ENCODE data around the gene IFI30.

Gene IFI30

DNA sequence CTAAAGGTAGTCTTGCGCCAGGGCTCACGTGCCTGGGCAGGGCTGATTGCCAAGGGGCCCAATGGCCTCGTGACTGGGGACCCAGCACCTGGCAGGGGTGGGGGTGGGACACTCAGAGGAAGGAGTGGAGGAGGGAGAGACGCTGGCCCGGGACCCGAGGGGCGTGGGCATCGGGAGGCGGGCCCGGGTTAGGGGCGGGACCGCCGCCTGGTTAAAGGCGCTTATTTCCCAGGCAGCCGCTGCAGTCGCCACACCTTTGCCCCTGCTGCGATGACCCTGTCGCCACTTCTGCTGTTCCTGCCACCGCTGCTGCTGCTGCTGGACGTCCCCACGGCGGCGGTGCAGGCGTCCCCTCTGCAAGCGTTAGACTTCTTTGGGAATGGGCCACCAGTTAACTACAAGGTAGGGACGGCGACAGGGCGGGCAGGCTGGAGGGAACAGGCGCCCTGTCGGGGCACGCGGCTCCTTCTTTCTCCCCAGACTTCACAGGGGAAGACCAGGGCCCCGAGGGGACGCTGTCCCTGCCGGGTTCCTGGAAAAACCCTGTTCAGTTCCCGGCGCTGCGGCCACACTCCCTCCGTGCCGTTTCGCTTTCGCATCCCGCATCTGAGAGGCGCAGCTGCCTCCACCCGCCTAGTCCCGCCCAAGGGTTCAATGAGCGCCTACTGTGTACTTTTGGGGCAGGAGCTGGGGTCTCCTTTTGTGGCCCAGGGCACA is at the start of gene IFI30:
IFI30 (plus strand) TSS at position 242 of the 717 bp plus-strand sequence; CDS start at position 271, 29 bp downstream.
- peak; percentile 69 to 91 for DNase-seq

DNA sequence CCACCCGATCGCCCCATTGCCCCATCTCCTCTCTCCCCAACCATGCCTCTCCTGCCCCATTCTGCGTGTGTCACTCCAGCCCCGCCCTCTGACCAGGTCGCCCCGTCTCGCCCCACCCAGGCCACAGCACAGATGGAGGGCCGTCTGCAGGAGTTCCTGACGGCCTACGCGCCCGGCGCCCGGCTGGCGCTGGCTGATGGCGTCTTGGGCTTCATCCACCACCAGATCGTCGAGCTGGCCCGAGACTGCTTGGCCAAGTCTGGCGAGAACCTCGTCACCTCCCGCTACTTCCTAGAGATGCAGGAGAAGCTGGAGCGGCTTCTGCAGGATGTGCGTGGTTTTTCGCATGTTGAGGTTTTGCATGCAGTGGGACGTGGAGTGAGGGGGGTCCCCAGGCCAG is 49.8 kb upstream of the IFI30 start:
- DNase-seq: no peak

DNA sequence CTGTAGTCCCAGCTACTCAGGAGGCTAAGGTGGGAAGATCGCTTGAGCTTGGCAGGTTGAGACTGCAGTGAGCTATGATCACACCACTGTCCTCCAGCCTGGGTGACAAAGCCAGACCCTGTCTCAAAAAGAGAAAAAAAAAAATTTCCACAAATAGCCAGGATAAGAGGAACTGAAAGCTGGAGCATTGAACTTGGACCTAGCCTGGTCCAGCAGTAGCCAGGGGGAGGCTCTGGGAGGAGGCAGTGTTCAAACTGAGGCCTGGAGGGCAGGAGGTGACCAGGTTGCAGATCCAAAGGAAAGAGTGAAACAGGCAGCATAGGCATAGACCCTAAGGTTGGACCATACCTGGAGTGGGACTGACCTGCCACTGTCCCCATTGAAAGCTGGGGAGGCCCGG is 47.5 kb upstream of the IFI30 start:
- DNase-seq: no peak

DNA sequence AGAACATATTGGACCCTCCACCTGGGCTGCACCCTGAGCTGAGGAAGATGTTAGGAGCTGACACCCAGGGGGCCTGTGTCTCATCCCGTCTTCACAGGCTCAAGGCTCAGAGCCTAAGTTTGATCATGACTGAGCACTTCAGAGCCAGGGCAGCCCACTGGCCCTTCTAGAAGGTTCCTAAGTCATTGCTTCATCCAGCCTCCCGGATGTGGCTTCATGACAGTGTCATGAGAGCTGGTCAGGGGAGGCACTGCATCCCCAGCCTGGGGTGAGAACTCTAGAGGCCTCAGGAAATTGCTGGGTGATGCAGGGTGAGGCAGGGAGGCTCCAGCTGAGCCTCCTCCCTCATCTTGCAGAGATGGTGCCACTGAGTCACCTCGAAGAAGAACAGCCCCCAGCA is 45.6 kb upstream of the IFI30 start:
- DNase-seq: peak; percentile 35 to 60

DNA sequence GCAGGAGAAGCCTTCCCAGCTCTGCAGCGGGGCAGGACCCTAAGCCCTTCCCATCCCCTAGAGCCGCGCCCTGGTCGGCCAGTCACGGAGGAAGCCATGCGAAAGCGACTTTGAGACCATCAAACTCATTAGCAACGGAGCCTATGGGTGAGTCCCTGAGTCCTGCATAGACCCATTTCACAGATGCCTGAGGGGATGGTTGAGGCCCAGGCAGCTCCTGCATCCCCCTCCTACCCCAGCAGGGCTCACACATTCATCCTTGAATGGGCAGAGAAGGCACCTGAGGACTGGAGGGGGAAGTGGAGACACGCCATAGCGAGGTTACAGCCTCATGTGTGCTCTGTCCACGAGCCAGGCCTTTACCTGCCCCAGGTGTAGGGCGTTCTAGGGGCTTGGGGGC is 44.8 kb upstream of the IFI30 start:
- no peak for DNase-seq

DNA sequence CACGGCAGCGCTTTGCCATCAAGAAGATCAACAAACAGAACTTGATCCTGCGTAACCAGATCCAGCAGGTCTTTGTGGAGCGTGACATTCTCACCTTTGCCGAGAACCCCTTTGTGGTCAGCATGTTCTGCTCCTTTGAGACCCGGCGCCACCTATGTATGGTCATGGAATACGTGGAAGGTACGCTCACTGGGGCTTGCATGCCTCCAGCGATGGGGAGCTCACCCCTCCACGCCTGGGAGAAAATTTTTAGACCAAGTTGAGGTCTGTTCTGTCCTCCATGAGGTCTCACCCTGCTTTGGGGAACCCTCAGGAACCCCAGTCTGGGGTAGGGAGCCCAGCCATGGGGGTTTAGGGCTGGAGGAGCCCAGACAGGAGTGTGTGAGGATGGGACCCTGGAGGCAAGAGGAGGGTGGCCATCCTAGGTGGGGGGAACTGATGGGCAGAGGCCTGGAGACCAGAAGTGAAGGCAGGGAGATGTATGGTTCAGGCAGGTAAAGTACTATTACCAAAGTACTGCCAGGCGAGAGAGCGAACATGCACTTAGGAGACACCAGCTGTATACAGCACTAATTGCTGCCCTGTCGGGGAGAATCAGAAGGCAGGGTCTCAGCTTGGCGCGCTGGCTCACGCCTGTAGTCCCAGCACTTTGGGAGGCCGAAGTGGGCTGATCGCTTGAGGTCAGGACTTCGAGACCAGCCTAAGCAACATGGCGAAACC is 42.9 kb upstream of the IFI30 start:
- no peak for DNase-seq

DNA sequence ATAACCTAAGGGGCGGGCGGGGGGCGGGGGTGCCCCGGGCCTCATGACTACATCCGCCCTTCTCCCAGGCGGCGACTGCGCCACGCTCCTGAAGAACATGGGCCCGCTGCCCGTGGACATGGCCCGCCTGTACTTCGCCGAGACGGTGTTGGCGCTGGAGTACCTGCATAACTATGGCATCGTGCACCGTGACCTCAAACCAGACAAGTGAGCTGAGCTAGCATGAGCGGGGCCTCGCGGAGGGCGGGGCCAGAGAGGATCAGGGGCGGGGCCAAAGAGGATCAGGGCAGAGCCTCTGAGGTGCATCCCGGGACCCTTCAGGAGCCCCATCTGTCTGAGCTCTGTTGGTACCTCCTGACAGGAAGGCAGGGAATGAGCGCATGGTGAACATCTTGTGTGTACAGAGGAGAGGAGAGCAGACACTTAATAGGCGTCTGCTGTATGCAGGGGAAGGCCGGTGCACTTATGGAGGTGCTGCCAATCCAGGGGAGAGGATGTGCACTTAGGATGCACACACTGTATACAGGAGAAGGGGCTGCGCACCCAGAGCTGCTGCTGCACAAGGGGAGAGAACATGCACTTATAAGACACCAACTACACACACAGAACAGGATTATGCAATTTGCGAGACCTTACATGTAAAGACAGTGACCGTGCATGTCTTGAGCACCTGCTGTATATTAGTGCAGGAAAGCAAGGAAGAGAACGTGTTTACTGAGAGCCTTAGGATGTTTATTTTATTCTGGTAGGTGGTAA is 41.6 kb upstream of the IFI30 start:
- DNase-seq: no peak

DNA sequence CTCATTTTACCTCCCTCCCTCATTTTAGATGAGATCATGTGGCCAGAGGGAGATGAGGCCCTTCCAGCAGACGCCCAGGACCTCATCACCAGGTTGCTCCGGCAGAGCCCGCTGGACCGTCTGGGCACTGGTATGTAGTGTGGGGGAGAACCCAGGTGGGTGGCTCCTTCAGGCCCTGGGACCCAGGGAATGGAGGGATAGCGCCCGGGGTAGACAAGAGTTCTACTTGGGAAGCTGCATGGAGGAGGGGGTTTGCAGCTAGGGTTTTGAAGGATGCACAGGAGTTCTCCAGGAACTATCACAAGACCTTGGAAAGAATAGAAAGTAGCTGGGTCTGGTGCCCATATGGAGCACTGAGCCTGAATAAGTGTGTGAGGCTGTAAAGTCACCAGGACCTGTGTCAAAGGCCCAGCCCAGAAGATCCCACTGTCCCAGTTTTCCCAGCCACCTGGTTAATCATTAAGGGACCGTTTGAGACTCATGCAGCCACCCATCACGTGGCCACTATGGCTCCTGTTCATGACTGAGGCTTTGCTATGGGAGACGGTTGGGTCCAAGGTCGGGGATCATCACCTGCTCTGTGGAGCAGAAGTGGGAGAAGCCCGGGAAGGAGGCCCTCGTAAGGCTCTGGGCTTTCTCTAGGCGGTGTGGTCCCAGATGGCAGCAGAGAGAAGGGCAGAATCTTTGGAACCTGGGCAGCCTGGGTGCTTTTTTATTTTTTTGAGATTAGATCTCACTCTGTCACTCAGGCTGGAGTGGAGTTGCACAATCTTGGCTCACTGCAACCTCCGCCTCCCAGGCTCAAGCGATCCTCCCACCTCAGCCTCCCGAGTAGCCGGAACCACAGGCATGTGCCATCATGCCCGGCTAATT is 37.7 kb upstream of the IFI30 start:
- DNase-seq: no peak

DNA sequence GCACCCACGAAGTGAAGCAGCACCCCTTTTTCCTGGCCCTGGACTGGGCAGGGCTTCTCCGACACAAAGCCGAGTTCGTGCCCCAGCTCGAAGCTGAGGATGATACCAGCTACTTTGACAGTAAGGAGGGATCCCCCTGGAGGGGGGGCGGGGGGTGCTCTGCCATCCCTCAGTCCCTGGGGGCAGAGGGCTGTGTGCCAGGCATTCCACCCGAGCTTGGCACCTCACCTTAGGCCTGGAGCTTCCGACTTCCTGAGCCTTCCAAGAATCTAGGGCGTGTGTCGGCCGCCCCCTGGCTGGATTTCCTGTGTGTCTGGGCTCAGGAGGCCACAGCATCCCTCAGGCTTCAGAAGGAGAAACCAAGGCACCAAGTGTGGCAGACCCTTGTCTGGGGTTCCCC is 36.4 kb upstream of the IFI30 start:
- no peak for DNase-seq

DNA sequence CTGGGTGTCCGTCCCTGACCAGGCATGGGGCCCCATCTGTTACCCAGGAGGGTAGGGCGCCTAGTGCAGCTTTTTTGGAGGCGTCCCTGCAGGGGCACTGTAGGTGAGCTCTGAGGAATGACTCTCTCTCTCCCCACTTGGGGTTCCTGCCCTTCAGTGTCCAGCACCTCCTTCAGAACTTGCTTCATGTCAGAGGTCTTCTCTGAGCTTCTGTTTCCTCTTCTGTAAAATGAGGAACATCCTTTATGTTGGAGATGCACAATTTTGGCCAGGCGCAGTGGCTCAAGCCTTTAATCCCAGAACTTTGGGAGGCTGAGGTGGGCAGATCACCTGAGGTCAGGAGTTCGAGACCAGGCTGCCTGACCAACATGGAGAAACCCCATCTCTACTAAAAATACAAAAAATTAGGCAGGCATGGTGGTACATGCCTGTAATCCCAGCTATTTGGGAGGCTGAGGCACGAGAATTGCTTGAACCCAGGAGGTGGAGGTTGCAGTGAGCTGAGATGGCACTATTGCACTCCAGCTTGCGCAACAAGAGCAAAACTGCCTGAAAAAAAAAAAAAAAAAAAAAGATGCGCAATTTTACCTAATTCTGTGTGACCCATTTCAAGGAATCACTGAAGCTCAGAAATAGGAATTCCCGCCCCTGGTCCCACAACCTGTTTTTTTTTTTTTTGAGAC is 35.8 kb upstream of the IFI30 start:
- DNase-seq: no peak

DNA sequence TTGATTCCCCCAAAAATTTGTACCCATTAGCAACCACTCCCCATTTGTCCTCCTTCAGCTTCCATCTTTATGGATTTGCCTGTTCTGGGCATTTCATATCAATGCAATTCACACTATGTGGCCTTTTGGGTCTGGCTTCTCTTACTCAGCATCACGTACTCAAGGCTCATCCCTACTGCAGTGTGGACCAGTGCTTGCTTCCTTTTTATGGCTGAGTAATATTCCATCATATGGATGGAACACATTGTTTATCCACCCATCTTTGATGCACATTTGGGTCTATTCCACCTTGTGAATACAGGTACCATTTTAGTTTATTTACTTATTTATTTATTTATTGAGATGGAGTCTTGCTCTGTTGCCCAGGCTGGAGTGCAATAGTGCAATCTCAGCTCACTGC is 33.1 kb upstream of the IFI30 start:
- no peak for DNase-seq

DNA sequence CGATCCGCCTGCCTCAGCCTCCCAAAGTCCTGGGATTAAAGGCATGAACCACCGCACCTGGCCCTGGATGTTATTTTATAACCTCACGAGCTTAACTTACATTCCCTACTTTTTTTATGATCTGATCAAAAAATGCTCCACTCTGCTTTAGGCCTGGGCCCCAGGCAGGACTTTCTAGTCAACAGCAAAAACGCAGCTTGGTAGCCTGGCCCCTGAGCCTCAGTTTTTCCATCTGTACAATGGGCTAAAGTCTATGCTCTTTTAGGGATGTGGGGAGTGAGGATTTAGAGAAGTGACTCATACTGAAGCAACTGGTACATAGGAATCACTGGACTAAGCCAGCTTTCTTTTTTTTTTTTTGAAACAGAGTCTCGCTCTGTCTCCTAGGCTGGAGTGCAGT is 32.6 kb upstream of the IFI30 start:
- DNase-seq: no peak

DNA sequence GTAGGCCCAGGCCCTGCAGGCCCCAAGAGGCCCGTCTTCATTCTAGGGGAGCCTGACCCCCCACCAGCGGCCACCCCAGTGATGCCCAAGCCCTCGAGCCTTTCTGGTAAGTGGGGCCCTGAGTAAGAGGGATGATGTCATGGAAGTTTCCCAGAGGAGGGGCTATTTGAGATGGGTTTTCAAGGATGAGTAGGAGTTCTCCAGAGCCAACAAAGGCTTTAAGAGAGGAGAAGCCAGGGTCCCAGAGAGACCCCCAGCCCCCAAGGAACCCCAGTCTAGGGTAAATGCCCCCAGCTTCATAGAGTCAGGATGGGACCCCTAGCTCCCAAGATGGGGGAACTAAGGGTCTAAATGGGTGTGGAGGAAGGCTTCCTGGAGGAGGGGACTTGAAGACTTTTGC is 29.7 kb upstream of the IFI30 start:
- DNase-seq: no peak

DNA sequence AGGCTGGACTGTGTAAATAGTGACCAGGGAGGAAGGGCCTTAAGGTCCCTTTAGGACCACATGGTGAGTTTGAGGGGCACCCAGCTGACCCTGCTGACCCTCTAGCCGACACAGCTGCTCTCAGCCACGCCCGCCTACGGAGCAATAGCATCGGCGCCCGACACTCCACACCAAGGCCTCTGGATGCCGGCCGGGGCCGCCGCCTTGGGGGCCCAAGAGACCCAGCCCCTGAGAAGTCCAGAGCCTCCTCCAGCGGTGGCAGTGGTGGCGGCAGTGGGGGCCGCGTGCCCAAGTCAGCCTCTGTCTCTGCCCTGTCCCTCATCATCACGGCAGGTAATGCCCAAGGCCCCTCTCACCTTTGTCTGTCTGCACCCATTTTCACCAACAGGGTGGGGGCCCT is 29.3 kb upstream of the IFI30 start:
- DNase-seq: no peak

DNA sequence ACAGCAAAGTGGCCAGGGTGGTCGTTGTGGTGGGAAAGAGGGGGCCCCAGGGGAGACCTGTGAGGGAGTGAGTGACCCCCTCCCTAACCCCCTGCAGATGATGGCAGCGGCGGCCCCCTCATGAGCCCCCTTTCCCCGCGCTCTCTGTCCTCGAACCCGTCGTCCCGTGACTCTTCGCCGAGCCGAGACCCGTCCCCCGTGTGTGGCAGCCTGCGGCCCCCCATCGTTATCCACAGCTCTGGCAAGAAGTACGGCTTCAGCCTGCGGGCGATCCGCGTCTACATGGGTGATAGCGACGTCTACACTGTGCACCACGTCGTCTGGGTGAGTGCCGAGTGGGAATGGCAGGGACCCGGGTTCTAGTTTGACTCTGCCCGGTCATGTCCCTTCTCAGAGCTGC is 28.7 kb upstream of the IFI30 start:
- no peak for DNase-seq

DNA sequence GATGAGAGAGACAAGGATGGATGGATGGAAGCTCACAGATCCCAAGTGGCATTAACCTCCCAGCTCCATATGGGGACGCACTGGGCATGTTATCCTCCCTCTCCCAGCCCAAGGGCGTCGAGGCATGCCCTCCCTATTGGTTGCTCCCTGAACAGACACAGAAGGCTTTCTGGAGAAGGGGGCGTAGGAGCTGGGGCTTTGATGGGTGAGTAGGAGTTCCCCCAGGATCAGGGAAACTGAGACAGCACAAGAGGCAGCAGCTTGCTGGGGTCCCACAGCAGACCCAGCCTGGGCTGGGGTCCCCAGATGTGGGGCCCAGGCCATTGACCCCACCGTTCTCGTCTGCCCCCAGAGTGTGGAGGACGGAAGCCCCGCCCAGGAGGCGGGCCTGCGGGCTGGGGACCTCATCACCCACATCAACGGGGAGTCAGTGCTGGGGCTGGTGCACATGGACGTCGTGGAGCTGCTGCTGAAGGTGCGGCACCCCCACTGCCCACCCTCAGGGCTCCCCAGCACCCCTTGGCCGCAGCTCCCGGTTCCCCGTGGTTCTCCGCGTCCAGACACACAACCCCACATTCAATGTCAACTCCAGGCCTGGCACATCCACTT is 28.1 kb upstream of the IFI30 start:
- DNase-seq: no peak

DNA sequence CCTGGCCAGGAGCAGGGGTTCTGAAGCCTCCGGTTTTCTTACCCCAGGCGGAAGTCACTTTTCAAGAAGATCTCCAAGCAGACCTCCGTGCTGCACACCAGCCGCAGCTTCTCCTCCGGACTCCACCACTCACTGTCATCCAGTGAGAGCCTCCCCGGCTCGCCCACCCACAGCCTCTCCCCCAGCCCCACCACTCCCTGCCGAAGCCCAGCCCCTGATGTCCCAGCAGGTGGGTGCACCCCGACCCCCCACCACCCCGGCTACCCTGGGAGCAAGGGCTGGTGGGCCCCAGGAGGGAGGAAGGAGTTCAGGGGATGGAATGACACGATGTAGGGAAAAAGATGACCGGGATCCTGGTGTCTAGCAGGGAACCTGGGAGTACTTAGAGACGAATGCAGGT is 26.2 kb upstream of the IFI30 start:
- no peak for DNase-seq

DNA sequence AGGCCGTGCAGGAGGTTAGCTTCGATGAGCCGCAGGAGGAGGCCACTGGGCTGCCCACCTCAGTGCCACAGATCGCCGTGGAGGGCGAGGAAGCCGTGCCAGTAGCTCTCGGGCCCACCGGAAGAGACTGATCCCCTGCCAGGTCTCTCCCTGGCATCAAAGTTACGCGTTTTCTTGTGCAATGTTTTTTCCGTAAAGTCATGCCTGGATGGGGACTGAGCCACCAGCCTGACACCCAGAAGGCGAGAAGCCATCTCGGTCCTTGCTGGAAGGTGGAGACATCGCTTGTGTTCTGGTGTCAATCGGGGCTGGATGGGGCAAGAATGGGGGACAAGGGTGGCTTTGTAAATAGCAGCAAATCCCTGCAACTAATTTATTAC is 24.0 kb upstream of the IFI30 start:
- DNase-seq: no peak

DNA sequence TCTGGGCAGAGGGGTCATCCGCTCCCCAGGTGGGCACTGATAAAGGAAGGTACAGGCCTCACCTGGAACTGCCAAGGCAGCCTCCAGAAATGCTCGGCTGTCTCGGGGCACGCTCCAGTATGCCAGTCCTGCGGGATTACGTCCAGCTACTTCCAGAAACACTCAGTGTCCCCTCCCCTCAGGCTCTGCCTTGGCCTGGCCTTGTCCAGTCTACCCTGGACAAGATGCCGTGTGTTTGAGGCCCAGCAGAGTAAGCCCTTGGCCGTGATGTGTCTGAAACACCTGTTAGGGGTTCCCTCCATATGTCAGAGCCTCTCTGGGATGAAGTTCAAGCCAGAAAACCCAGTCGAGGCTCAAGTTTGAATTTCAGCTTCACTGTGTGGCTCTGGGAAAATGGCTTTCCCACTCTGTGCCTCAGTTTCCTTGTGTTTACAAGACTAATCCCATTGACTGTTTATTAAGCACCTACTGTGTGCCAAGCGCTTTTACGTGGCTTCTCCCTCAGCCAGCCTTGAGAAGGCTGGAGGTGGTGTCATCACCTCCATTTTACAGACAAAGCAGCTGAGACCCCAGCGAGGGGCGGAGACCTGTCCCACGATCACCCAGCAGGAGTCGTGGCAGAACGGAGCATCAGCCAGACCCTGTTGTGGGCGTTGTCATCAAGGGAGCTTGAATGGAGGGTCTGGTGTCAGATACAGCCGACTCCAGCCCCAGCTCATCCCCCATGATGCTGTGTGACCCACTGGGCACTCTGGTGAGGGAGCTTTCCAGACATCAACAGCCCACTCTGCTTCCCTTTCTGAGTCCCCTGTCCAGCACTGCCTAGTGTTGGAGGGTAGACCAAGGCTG is 22.6 kb upstream of the IFI30 start:
- DNase-seq: no peak

DNA sequence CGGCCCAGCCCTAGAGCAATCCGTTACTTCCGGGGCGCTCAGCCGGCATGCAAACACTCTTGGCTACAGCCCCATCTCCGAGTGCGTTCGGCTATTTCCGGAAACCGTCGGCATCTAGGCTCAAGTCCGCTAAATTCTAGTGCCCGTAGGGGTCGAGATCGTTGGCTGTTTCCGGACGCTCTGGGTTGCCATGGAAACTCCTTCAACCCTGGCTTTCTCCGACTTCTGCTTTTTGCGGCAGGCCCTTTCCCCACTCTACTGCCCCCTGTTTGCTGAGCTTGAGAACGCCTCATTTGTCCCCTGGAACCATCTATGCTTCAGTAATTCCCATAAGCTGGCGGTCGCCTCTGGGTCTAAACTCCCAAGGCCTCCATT is 21.2 kb upstream of the IFI30 start:
- DNase-seq: peak; percentile 97 to 99
